ENCODE measurements around the gene EFCAB5.

DNA sequence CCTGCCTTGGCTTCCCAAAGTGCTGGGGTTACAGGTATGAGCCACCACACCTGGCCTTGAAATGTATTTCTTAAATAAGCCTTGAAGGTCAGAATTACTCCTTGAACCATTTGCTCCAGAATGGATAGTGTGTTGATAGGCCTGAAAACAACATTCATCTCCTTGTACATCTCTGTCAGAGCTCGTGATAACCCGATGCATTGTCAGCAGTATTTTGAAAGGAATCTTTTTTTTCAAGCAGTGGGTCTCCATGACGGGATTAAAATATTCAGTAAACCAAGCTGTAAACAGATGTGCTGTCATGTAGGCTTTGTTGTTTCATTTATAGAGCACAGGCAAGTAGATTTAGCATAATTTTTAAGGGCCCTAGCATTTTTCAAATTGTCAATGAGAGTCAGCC, 191.8 kb downstream of the EFCAB5 start:
- TF ChIP-seq, protein P1, sequence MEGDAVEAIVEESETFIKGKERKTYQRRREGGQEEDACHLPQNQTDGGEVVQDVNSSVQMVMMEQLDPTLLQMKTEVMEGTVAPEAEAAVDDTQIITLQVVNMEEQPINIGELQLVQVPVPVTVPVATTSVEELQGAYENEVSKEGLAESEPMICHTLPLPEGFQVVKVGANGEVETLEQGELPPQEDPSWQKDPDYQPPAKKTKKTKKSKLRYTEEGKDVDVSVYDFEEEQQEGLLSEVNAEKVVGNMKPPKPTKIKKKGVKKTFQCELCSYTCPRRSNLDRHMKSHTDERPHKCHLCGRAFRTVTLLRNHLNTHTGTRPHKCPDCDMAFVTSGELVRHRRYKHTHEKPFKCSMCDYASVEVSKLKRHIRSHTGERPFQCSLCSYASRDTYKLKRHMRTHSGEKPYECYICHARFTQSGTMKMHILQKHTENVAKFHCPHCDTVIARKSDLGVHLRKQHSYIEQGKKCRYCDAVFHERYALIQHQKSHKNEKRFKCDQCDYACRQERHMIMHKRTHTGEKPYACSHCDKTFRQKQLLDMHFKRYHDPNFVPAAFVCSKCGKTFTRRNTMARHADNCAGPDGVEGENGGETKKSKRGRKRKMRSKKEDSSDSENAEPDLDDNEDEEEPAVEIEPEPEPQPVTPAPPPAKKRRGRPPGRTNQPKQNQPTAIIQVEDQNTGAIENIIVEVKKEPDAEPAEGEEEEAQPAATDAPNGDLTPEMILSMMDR (conservative IDR thresholded peaks at IDR 0.05), result no peak
- TF ChIP-seq EZH2 (IDR thresholded peaks at IDR 0.05; ENCODE audit: low read depth), result no peak

Data from PC-9 (cell line).